DOHH2 (cell line): ENCODE measurements around the gene POTEC.
"Not testable (repeated sequence)": the region's sequence is repeated elsewhere in the genome, so short reads cannot be mapped to it uniquely, and the experiment has no call there.

Source experiments
- H3F3A ChIP-seq: fragments of 200-600 bp; sonication (generic), shearing (Covaris generic); 2 replicates; pipeline ENCODE4 v1.6.0; 2016; ENCODE audit warnings: antibody characterized with exemption, mild to moderate bottlenecking; ENCODE audit not compliant: control insufficient read depth, insufficient read depth
- H3K27ac ChIP-seq: fragments of 200-600 bp; sonication (generic); 2 replicates; pipeline ENCODE4 v1.5.1; 2014; ENCODE audit warnings: low read depth, mild to moderate bottlenecking, low read length, moderate library complexity
- H3K27me3 ChIP-seq: fragments of 200-600 bp; sonication (generic); 2 replicates; pipeline ENCODE4 v1.6.1; 2014; ENCODE audit warnings: mild to moderate bottlenecking, low read length, mixed read lengths; ENCODE audit not compliant: control insufficient read depth
- H3K36me3 ChIP-seq: fragments of 200-600 bp; sonication (generic); 2 replicates; pipeline ENCODE4 v1.6.1; 2014; ENCODE audit warnings: mild to moderate bottlenecking, low read length, moderate library complexity, mixed read lengths; ENCODE audit not compliant: control insufficient read depth
- H3K4me1 ChIP-seq: fragments of 200-600 bp; sonication (generic); 2 replicates; pipeline ENCODE4 v1.6.1; 2014; ENCODE audit warnings: mild to moderate bottlenecking, low read length, mixed read lengths; ENCODE audit not compliant: control insufficient read depth
- H3K4me2 ChIP-seq: fragments of 200-600 bp; sonication (generic); 2 replicates; pipeline ENCODE4 v1.6.0; 2014; ENCODE audit warnings: mild to moderate bottlenecking, low read length, moderate library complexity
- H3K4me3 ChIP-seq: fragments of 200-600 bp; sonication (generic); 2 replicates; pipeline ENCODE4 v1.5.1; 2014; ENCODE audit warnings: mild to moderate bottlenecking, low read length, mixed read lengths
- H3K79me2 ChIP-seq: fragments of 200-600 bp; sonication (generic); 2 replicates; pipeline ENCODE4 v1.6.1; 2014; ENCODE audit warnings: mild to moderate bottlenecking, low read length, mixed read lengths; ENCODE audit not compliant: control insufficient read depth
- H3K9me2 ChIP-seq: fragments of 200-600 bp; sonication (generic); replicated peaks from 2 replicates; pipeline ENCODE4 v1.6.1; 2014; ENCODE audit warnings: mild to moderate bottlenecking, low read length, mixed read lengths; ENCODE audit not compliant: control insufficient read depth
- H3K9me3 ChIP-seq: fragments of 200-600 bp; sonication (generic); 2 replicates; pipeline ENCODE4 v1.6.1; 2014; ENCODE audit warnings: antibody characterized with exemption, low read length, mixed read lengths; ENCODE audit not compliant: control insufficient read depth, insufficient read depth
- H4K20me1 ChIP-seq: fragments of 200-600 bp; sonication (generic); 2 replicates; pipeline ENCODE4 v1.6.0; 2014; ENCODE audit warnings: low read depth, mild to moderate bottlenecking, antibody characterized with exemption, low read length, moderate library complexity; ENCODE audit not compliant: control insufficient read depth, insufficient read depth
- CTCF ChIP-seq: fragments of 200-600 bp; sonication (generic); IDR thresholded peaks from one replicate; pipeline ENCODE4 v1.5.1; 2014; ENCODE audit warnings: antibody characterized with exemption, mild to moderate bottlenecking, low read depth, low read length; ENCODE audit not compliant: poor library complexity, severe bottlenecking
- EZH2phosphoT487 ChIP-seq: fragments of 200-600 bp; sonication (generic); IDR thresholded peaks from 2 replicates; pipeline ENCODE4 v1.6.1; 2017; ENCODE audit warnings: borderline replicate concordance, mild to moderate bottlenecking, antibody characterized with exemption, low read length, moderate library complexity, mixed read lengths

POTEC gene

GRCh38 chr18:14543446-14543964 lies at the start of gene POTEC:
Gene POTEC (minus strand): TSS chr18:14543600. CDS start chr18:14543146, 454 bp downstream.
- not testable (repeated sequence) for H3K27ac ChIP-seq, H3K79me2 ChIP-seq

GRCh38 chr18:14577971-14578370 lies 34.6 kb upstream of the POTEC start:
- Histone ChIP-seq H3K4me3 (no peak overlapping the region), H4K20me1 (no peaks in the 10 kb centered on the region), H3K4me2 (no peak overlapping the region), H3K27ac (no peak overlapping the region), H3K27me3 (no peaks in the 10 kb centered on the region), H3K79me2 (no peaks in the 10 kb centered on the region), H3K4me1 (no peaks in the 10 kb centered on the region), H3F3A (no peaks in the 10 kb centered on the region), H3K9me3 (no peaks in the 10 kb centered on the region), H3K36me3 (no peaks in the 10 kb centered on the region), H3K9me2 (no peaks in the 10 kb centered on the region)
- no peak for TF ChIP-seq CTCF
- no peak for TF ChIP-seq EZH2phosphoT487

More at GRCh38 chr18:14543446-14543964, at the start of gene POTEC:
- not testable (repeated sequence) for H3K4me2 ChIP-seq, H3K9me3 ChIP-seq, H3K27me3 ChIP-seq, H3F3A ChIP-seq, H4K20me1 ChIP-seq, H3K9me2 ChIP-seq, H3K36me3 ChIP-seq, H3K4me1 ChIP-seq, H3K4me3 ChIP-seq

GRCh38 chr18:14559502-14559901 lies 16.1 kb upstream of the POTEC start:
- H3K4me2 ChIP-seq, H3K27ac ChIP-seq, H3K9me3 ChIP-seq, H3K4me3 ChIP-seq, H3F3A ChIP-seq, H3K36me3 ChIP-seq, H4K20me1 ChIP-seq, H3K4me1 ChIP-seq, H3K9me2 ChIP-seq, H3K79me2 ChIP-seq, H3K27me3 ChIP-seq: not testable (repeated sequence)

GRCh38 chr18:14531659-14532058 lies 11.7 kb downstream of the POTEC start:
- not testable (repeated sequence) for H4K20me1 ChIP-seq, H3K9me3 ChIP-seq, H3K4me2 ChIP-seq, H3K79me2 ChIP-seq, H3K36me3 ChIP-seq, H3F3A ChIP-seq, H3K27me3 ChIP-seq, H3K27ac ChIP-seq, H3K4me1 ChIP-seq, H3K9me2 ChIP-seq, H3K4me3 ChIP-seq

GRCh38 chr18:14510707-14511106 lies 32.7 kb downstream of the POTEC start:
- not testable (repeated sequence) for H3K27me3 ChIP-seq, H4K20me1 ChIP-seq, H3K4me3 ChIP-seq, H3K9me3 ChIP-seq, H3K9me2 ChIP-seq, H3K79me2 ChIP-seq, H3K27ac ChIP-seq, H3F3A ChIP-seq, H3K36me3 ChIP-seq, H3K4me1 ChIP-seq, H3K4me2 ChIP-seq

- H3K4me3 ChIP-seq, H3K9me3 ChIP-seq, H3K79me2 ChIP-seq, H3K9me2 ChIP-seq, H4K20me1 ChIP-seq, H3K27me3 ChIP-seq, H3K4me1 ChIP-seq, H3F3A ChIP-seq, H3K36me3 ChIP-seq, H3K4me2 ChIP-seq, H3K27ac ChIP-seq: not testable (repeated sequence)
Measured at GRCh38 chr18:14503691-14504090, 39.7 kb downstream of the POTEC start.

- H3K36me3 ChIP-seq, H3K27me3 ChIP-seq, H3K4me2 ChIP-seq, H3K79me2 ChIP-seq, H3K9me2 ChIP-seq, H3K4me1 ChIP-seq, H4K20me1 ChIP-seq, H3F3A ChIP-seq, H3K4me3 ChIP-seq, H3K27ac ChIP-seq, H3K9me3 ChIP-seq: not testable (repeated sequence)
Measured at GRCh38 chr18:14501894-14502293, 41.5 kb downstream of the POTEC start.
